ENCODE measurements around the gene CHRNB1. TPM values are rescaled to one million over a fixed set of nuclear protein-coding genes. Genes with fewer than 3 reads are reported as not detected.

The CHRNB1 gene
- total and polyA plus RNA-seq, 11 donors: 8.2 to 27.3 (median 11.2) TPM

DNA sequence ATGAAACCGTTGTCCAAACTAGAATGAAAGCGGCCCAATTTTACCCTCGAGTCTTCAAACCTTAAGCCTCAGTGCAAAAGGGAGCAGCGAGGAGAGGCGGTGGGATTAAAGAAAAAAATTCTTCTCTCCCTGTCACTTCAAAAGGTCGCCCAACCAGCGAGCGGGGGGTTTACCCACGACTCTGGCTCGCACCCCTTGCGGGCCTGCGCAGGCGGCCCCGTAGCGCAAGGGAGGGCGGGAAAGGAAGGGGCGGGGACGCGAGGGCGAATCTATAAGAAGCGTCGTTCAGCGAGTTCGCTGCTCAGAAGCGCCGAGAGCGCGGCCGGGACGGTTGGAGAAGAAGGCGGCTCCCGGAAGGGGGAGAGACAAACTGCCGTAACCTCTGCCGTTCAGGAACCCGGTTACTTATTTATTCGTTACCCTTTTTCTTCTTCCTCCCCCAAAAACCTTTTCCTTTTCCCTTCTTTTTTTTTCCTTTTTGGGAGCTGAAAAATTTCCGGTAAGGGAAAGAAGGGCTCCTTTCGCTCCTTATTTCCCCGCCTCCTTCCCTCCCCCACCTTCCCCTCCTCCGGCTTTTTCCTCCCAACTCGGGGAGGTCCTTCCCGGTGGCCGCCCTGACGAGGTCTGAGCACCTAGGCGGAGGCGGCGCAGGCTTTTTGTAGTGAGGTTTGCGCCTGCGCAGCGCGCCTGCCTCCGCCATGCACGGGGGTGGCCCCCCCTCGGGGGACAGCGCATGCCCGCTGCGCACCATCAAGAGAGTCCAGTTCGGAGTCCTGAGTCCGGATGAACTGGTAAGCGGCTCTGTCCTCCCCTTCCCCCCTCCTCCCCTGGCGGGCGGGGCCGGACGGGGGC lies 39.4 kb downstream of the CHRNB1 start, which contains the start of gene POLR2A:
Gene POLR2A (plus strand): TSS at position 300 of the 852 bp plus-strand sequence.
- ATAC-seq: peak; percentile 84 to 90 (median 87)
- 0 to 1% (median 0%) methylated on average over 56 to 64 of the region's 64 CpGs for WGBS, 4 donors
- Histone ChIP-seq H3K4me3 (peak within 1 kb of the TSS; percentile 35 to 85 (median 72)), H3K9me3 (no peaks in the 10 kb centered on the region), H3K4me1 (peaks cover 8 to 76% (median 55%) of the 10 kb centered on the region in 12 donors), H3K27me3 (no peaks in the 10 kb centered on the region), H3K36me3 (peaks cover 0 to 5% (median 0%) of the 10 kb centered on the region in 9 donors), H3K27ac (peak within 1 kb of the TSS; percentile 94 to 100 (median 100))
- DNase-seq: peak; percentile 98 to 99 (median 99)
- TF ChIP-seq, protein P1, sequence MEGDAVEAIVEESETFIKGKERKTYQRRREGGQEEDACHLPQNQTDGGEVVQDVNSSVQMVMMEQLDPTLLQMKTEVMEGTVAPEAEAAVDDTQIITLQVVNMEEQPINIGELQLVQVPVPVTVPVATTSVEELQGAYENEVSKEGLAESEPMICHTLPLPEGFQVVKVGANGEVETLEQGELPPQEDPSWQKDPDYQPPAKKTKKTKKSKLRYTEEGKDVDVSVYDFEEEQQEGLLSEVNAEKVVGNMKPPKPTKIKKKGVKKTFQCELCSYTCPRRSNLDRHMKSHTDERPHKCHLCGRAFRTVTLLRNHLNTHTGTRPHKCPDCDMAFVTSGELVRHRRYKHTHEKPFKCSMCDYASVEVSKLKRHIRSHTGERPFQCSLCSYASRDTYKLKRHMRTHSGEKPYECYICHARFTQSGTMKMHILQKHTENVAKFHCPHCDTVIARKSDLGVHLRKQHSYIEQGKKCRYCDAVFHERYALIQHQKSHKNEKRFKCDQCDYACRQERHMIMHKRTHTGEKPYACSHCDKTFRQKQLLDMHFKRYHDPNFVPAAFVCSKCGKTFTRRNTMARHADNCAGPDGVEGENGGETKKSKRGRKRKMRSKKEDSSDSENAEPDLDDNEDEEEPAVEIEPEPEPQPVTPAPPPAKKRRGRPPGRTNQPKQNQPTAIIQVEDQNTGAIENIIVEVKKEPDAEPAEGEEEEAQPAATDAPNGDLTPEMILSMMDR (IDR thresholded peaks at IDR 0.05): peak in 1 of 12 donors; percentile 4
- TF ChIP-seq POLR2A (IDR thresholded peaks at IDR 0.05): peak; percentile 99 to 100
- intact Hi-C loops (cut with DNase I): loop anchor here in 7 of 10 donors (1.0 to 10.0 kb wide), 14 partner anchors 47 to 249 kb away; partner anchors contain the start of genes KCTD11 (in 4 of the 7), FGF11 (in 3 of the 7), TMEM102 (in 3 of the 7) and TMEM256 (in 3 of the 7)

- ATAC-seq: no peak
- intact Hi-C loops (cut with DNase I): loop anchor here in 8 of 10 donors (1.0 to 10.0 kb wide), 14 partner anchors 48 to 250 kb away; partner anchors contain the start of genes FGF11 (in 4 of the 8), KCTD11 (in 4 of the 8), TMEM102 (in 4 of the 8) and TMEM256 (in 3 of the 8)
Measured at GRCh38 chr17:7484919-7485377, 40.1 kb downstream of the CHRNB1 start.

GRCh38 chr17:7486181-7486580 lies 41.3 kb downstream of the CHRNB1 start:
- no peak for TF ChIP-seq POLR2A (IDR thresholded peaks at IDR 0.05)
- TF ChIP-seq, protein P1 (IDR thresholded peaks at IDR 0.05): no peak
- Histone ChIP-seq H3K4me3 (peak overlapping the region in 9 of 12 donors; percentile 57 to 85 (median 69)), H3K9me3 (no peaks in the 10 kb centered on the region), H3K27me3 (no peaks in the 10 kb centered on the region), H3K36me3 (peaks cover 0 to 16% (median 3%) of the 10 kb centered on the region in 9 donors), H3K4me1 (peaks cover 12 to 74% (median 53%) of the 10 kb centered on the region in 12 donors), H3K27ac (peak overlapping the region in 5 of 12 donors; percentile 5 to 95 (median 25))
- WGBS, 4 donors: 47 to 59% (median 51%) methylated on average over 3 of the region's 3 CpGs
- ATAC-seq (no peak), DNase-seq (no peak)
- intact Hi-C loops (cut with DNase I): loop anchor here in 6 of 10 donors (2.0 to 10.0 kb wide), 5 partner anchors 49 to 251 kb away; partner anchors contain the start of genes FGF11 (in 2 of the 6), KCTD11 (in 2 of the 6), TMEM102 (in 2 of the 6) and TMEM95 (in 2 of the 6)

More at GRCh38 chr17:7484919-7485377, 40.1 kb downstream of the CHRNB1 start:
- peak overlapping the region; percentile 35 to 85 (median 72) for H3K4me3 ChIP-seq
- peaks cover 0 to 10% (median 0%) of the 10 kb centered on the region in 9 donors for H3K36me3 ChIP-seq
- peak overlapping the region; percentile 20 to 100 (median 98) for H3K27ac ChIP-seq
- no peak for DNase-seq
- H3K9me3 ChIP-seq: no peaks in the 10 kb centered on the region
- 0 to 1% (median 1%) methylated on average over 17 to 19 of the region's 19 CpGs for WGBS, 4 donors
- peaks cover 8 to 75% (median 60%) of the 10 kb centered on the region in 12 donors for H3K4me1 ChIP-seq
- TF ChIP-seq POLR2A (IDR thresholded peaks at IDR 0.05): no peak
- TF ChIP-seq, protein P1 (IDR thresholded peaks at IDR 0.05): peak in 4 of 12 donors; percentile 14 to 35 (median 34)
- H3K27me3 ChIP-seq: no peaks in the 10 kb centered on the region

Measured in heart left ventricle (tissue), 16 donors.